Tibial nerve (tissue), 3 donors: Measurements from ENCODE around the gene ALLC.
"Not testable (repeated sequence)": the region's sequence is repeated elsewhere in the genome, so short reads cannot be mapped to it uniquely, and the experiment has no call there.

Experiments
- POLR2A ChIP-seq, 2 donors: fragments of 450-650 bp; IDR thresholded peaks; one replicate each; pipeline ENCODE4 v1.6.1; 2017; ENCODE audit warnings: antibody characterized with exemption in 2 of 2, mild to moderate bottlenecking in 2 of 2, moderate library complexity in 2 of 2
- TF ChIP-seq, protein P1 (sequence below), 5 experiments: fragments of 200-600 bp in 3 of 5; fragments of 450-650 bp in 2 of 5; sonication (generic) in 3 of 5; IDR thresholded peaks; one replicate each; pipeline ENCODE4 v1.5.1; 2016 to 2019; ENCODE audit warnings: antibody characterized with exemption in 5 of 5, mild to moderate bottlenecking in 3 of 5, moderate library complexity in 2 of 5

GRCh38 chr2:3619661-3620060, 38.3 kb upstream of the ALLC start:
- TF ChIP-seq POLR2A (IDR thresholded peaks at IDR 0.05): not testable (repeated sequence)
- TF ChIP-seq, protein P1, sequence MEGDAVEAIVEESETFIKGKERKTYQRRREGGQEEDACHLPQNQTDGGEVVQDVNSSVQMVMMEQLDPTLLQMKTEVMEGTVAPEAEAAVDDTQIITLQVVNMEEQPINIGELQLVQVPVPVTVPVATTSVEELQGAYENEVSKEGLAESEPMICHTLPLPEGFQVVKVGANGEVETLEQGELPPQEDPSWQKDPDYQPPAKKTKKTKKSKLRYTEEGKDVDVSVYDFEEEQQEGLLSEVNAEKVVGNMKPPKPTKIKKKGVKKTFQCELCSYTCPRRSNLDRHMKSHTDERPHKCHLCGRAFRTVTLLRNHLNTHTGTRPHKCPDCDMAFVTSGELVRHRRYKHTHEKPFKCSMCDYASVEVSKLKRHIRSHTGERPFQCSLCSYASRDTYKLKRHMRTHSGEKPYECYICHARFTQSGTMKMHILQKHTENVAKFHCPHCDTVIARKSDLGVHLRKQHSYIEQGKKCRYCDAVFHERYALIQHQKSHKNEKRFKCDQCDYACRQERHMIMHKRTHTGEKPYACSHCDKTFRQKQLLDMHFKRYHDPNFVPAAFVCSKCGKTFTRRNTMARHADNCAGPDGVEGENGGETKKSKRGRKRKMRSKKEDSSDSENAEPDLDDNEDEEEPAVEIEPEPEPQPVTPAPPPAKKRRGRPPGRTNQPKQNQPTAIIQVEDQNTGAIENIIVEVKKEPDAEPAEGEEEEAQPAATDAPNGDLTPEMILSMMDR (IDR thresholded peaks at IDR 0.05): not testable (repeated sequence)
